LHCN-M2 (cell line): Measurements from ENCODE around the gene KIAA2012. TPM values are rescaled to one million over a fixed set of nuclear protein-coding genes. Genes with fewer than 3 reads are reported as not detected.

Experiments used
- DNase-seq: peaks from one replicate; pipeline ENCODE4 v3.0.0-alpha.2; 2012; ENCODE audit warnings: low read depth
- polyA plus RNA-seq: library from polyadenylated mRNA; unstranded; fragments of >200 nt; gene quantifications from one replicate; pipeline ENCODE4 v1.2.1, GENCODE V29; 2012; ENCODE audit warnings: missing spikeins
- total RNA-seq: library from RNA; depleted of rRNA; stranded (reverse); fragments of >200 nt; gene quantifications from 2 replicates; pipeline ENCODE4 v1.2.3, GENCODE V29; 2014; rRNA removed

KIAA2012 gene
- not detected in 2 replicates for total RNA-seq
- polyA plus RNA-seq: not detected

GRCh38 chr2:202072737-202073401 is at the start of gene KIAA2012:
Gene KIAA2012 (plus strand): TSS chr2:202073255. CDS start chr2:202073628, 373 bp downstream.
- no peak for DNase-seq

GRCh38 chr2:202023904-202024266 is 49.2 kb upstream of the KIAA2012 start:
- no peak for DNase-seq

- no peak for DNase-seq
Measured at GRCh38 chr2:202024871-202025270, 48.2 kb upstream of the KIAA2012 start.

- no peak for DNase-seq
Measured at GRCh38 chr2:202025816-202026215, 47.2 kb upstream of the KIAA2012 start.

GRCh38 chr2:202026507-202026906 is 46.5 kb upstream of the KIAA2012 start:
- DNase-seq: no peak

GRCh38 chr2:202030691-202031090 is 42.4 kb upstream of the KIAA2012 start:
- DNase-seq: no peak

GRCh38 chr2:202031246-202031951 is 41.7 kb upstream of the KIAA2012 start:
- no peak for DNase-seq

- DNase-seq: peak; percentile 51
Measured at GRCh38 chr2:202032846-202033316, 40.2 kb upstream of the KIAA2012 start.

- DNase-seq: peak; percentile 89
Measured at GRCh38 chr2:202033317-202034248, 39.5 kb upstream of the KIAA2012 start, which contains the start of gene FZD7. Gene FZD7 (plus strand): TSS chr2:202033855. CDS start chr2:202034648, 793 bp downstream.

- DNase-seq: peak; percentile 36
Measured at GRCh38 chr2:202034249-202035088, 38.6 kb upstream of the KIAA2012 start.

- peak; percentile 26 for DNase-seq
Measured at GRCh38 chr2:202035089-202035940, 37.7 kb upstream of the KIAA2012 start.

- no peak for DNase-seq
Measured at GRCh38 chr2:202035941-202036372, 37.1 kb upstream of the KIAA2012 start.

GRCh38 chr2:202036601-202037037 is 36.4 kb upstream of the KIAA2012 start:
- DNase-seq: no peak

GRCh38 chr2:202037086-202037485 is 36.0 kb upstream of the KIAA2012 start:
- no peak for DNase-seq

GRCh38 chr2:202038471-202039277 is 34.4 kb upstream of the KIAA2012 start:
- DNase-seq: peak; percentile 24

- no peak for DNase-seq
Measured at GRCh38 chr2:202039278-202040078, 33.6 kb upstream of the KIAA2012 start.

GRCh38 chr2:202040079-202040844 is 32.8 kb upstream of the KIAA2012 start:
- no peak for DNase-seq
